Neural progenitor cell (in vitro differentiated cells): ENCODE measurements around the gene ATP11A. TPM values are rescaled to one million over a fixed set of nuclear protein-coding genes. Genes with fewer than 3 reads are reported as not detected.

Source experiments
- DNase-seq: peaks from one replicate; pipeline ENCODE4 v3.0.0-alpha.2; 2016; ENCODE audit warnings: low spot score
- H2AFZ ChIP-seq: fragments of 200-600 bp; sonication (generic); replicated peaks from 2 replicates; pipeline ENCODE4 v1.6.1; 2016; ENCODE audit warnings: antibody characterized with exemption
- H3F3A ChIP-seq: fragments of 200-600 bp; sonication (generic); 2 replicates; pipeline ENCODE4 v1.6.1; 2016; ENCODE audit warnings: antibody characterized with exemption, low read depth
- H3K27ac ChIP-seq: fragments of 200-600 bp; sonication (generic); 2 replicates; pipeline ENCODE4 v1.5.1; 2016; ENCODE audit warnings: mild to moderate bottlenecking
- H3K27me3 ChIP-seq: fragments of 200-600 bp; sonication (generic); 2 replicates; pipeline ENCODE4 v1.6.1; 2016; ENCODE audit warnings: mild to moderate bottlenecking, moderate library complexity
- H3K36me3 ChIP-seq: fragments of 200-600 bp; sonication (generic); 2 replicates; pipeline ENCODE4 v1.5.1; 2016
- H3K4me1 ChIP-seq: fragments of 200-600 bp; sonication (generic); 2 replicates; pipeline ENCODE4 v1.6.1; 2016; ENCODE audit warnings: mixed run types
- H3K4me2 ChIP-seq: fragments of 200-600 bp; sonication (generic); 2 replicates; pipeline ENCODE4 v1.6.1; 2016
- H3K4me3 ChIP-seq: fragments of 200-600 bp; sonication (generic); 2 replicates; pipeline ENCODE4 v1.5.1; 2016
- H3K79me2 ChIP-seq: fragments of 200-600 bp; sonication (generic); 2 replicates; pipeline ENCODE4 v1.6.1; 2016; ENCODE audit warnings: low read depth
- H3K9ac ChIP-seq: fragments of 200-600 bp; sonication (generic); 2 replicates; pipeline ENCODE4 v1.6.1; 2016
- H3K9me3 ChIP-seq: fragments of 200-600 bp; sonication (generic); 2 replicates; pipeline ENCODE4 v1.5.1; 2016; ENCODE audit warnings: low read depth
- H4K20me1 ChIP-seq: fragments of 200-600 bp; sonication (generic); 2 replicates; pipeline ENCODE4 v1.6.1; 2016; ENCODE audit warnings: low read depth
- H3K27ac Mint-ChIP-seq: 3 replicates; pipeline ENCODE4 v1.8.0; 2021; ENCODE audit warnings: mixed read lengths
- H3K27me3 Mint-ChIP-seq: 2 replicates; pipeline ENCODE4 v1.8.0; 2022; ENCODE audit warnings: low read depth, mild to moderate bottlenecking, inconsistent platforms, moderate library complexity, mixed read lengths; ENCODE audit not compliant: insufficient read depth
- H3K36me3 Mint-ChIP-seq: 3 replicates; pipeline ENCODE4 v1.8.0; 2021; ENCODE audit warnings: mixed read lengths
- H3K4me1 Mint-ChIP-seq: 3 replicates; pipeline ENCODE4 v1.8.0; 2021; ENCODE audit warnings: mixed read lengths
- H3K4me3 Mint-ChIP-seq: 3 replicates; pipeline ENCODE4 v1.8.0; 2021; ENCODE audit warnings: mild to moderate bottlenecking, moderate library complexity, mixed read lengths
- H3K9me3 Mint-ChIP-seq: 3 replicates; pipeline ENCODE4 v1.8.0; 2020; ENCODE audit warnings: mixed read lengths
- EZH2 ChIP-seq: fragments of 200-600 bp; sonication (generic); IDR thresholded peaks from 2 replicates; pipeline ENCODE4 v1.6.1; 2017; ENCODE audit warnings: antibody characterized with exemption, mild to moderate bottlenecking, moderate library complexity
- EZH2phosphoT487 ChIP-seq: fragments of 200-600 bp; sonication (generic); IDR thresholded peaks from 2 replicates; pipeline ENCODE4 v1.6.1; 2017; ENCODE audit warnings: antibody characterized with exemption
- total RNA-seq: library from RNA; depleted of rRNA; stranded (reverse); fragments of >200 nt; gene quantifications from 2 replicates; pipeline ENCODE4 v1.2.3, GENCODE V29; 2015; ENCODE audit warnings: low replicate concordance
- TF ChIP-seq, protein P1 (sequence below): fragments of 200-600 bp; sonication (generic); IDR thresholded peaks from 2 replicates; pipeline ENCODE4 v1.5.1; 2017; ENCODE audit warnings: antibody characterized with exemption, mild to moderate bottlenecking

Gene ATP11A
- total RNA-seq, 1 donor from 2014 or later, result 12.6 TPM

GRCh38 chr13:112753833-112754232, 64.0 kb downstream of the ATP11A start:
- Histone ChIP-seq H3K4me3 (no peak overlapping the region), H2AFZ (no peak overlapping the region), H3K36me3 (no peaks in the 10 kb centered on the region), H3K27ac (no peak overlapping the region), H3K79me2 (peaks cover 43% of the 10 kb centered on the region), H3K4me1 (peaks cover 17% of the 10 kb centered on the region), H4K20me1 (peaks cover 5% of the 10 kb centered on the region), H3K27me3 (no peaks in the 10 kb centered on the region), H3F3A (peaks cover 15% of the 10 kb centered on the region), H3K9ac (no peak overlapping the region), H3K9me3 (no peaks in the 10 kb centered on the region), H3K4me2 (no peak overlapping the region)
- peaks cover 51% of the 10 kb centered on the region for H3K4me1 Mint-ChIP-seq
- no peak for DNase-seq
- peaks cover 7% of the 10 kb centered on the region for H3K9me3 Mint-ChIP-seq
- H3K27me3 Mint-ChIP-seq, result peaks cover 7% of the 10 kb centered on the region
- peaks cover 13% of the 10 kb centered on the region for H3K36me3 Mint-ChIP-seq
- TF ChIP-seq, protein P1, sequence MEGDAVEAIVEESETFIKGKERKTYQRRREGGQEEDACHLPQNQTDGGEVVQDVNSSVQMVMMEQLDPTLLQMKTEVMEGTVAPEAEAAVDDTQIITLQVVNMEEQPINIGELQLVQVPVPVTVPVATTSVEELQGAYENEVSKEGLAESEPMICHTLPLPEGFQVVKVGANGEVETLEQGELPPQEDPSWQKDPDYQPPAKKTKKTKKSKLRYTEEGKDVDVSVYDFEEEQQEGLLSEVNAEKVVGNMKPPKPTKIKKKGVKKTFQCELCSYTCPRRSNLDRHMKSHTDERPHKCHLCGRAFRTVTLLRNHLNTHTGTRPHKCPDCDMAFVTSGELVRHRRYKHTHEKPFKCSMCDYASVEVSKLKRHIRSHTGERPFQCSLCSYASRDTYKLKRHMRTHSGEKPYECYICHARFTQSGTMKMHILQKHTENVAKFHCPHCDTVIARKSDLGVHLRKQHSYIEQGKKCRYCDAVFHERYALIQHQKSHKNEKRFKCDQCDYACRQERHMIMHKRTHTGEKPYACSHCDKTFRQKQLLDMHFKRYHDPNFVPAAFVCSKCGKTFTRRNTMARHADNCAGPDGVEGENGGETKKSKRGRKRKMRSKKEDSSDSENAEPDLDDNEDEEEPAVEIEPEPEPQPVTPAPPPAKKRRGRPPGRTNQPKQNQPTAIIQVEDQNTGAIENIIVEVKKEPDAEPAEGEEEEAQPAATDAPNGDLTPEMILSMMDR, result no peak
- TF ChIP-seq EZH2, result no peak
- TF ChIP-seq EZH2phosphoT487, result no peak
- no peak overlapping the region for H3K4me3 Mint-ChIP-seq
- H3K27ac Mint-ChIP-seq, result no peak overlapping the region

DNA sequence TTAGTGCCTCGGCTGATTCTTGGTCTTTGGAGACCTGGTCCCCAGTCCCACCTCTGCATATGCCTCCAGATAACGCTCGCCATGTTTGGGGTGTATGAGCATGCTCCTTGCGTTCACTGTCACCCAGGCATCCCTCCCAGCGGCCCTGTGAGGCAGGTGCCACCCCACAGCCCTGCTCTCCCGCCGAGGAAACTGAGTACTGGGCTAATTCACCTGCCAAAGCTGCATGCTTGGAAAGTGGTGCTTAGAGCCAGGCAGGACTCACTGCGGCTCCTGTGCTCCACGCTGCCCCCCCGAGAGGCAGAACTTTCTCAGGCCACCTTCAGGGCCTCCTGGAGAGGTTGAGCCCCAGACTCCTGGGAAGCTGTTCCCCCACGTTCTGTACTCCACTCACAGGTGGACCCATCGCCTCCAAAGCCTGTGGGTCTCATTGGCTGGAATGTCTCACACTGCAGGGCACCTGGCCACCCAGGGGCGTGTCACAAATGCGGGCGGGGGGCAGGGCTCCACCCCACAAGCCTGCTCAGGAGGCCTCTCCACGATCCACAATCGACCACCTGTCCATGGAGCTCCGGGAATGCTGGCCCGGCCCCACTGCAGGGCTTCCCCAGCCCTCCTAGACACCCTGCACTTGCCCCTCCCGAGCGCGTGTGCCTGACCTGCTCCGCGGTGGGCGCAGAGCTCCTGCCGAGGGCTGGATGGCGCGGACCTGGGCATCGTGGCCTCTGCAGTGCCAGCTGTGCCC, 64.6 kb downstream of the ATP11A start:
- Mint-ChIP-seq H3K9me3 (peaks cover 9% of the 10 kb centered on the region), H3K27me3 (peaks cover 7% of the 10 kb centered on the region), H3K27ac (no peak overlapping the region), H3K36me3 (peaks cover 16% of the 10 kb centered on the region), H3K4me3 (no peak overlapping the region), H3K4me1 (peaks cover 53% of the 10 kb centered on the region)
- TF ChIP-seq, protein P1, result no peak
- TF ChIP-seq EZH2, result no peak
- TF ChIP-seq EZH2phosphoT487, result no peak
- no peaks in the 10 kb centered on the region for H3K36me3 ChIP-seq
- peaks cover 17% of the 10 kb centered on the region for H3K4me1 ChIP-seq
- H3K4me3 ChIP-seq, result no peak overlapping the region
- H3K27me3 ChIP-seq, result no peaks in the 10 kb centered on the region
- no peak for DNase-seq
- no peak overlapping the region for H3K27ac ChIP-seq
- H4K20me1 ChIP-seq, result peaks cover 5% of the 10 kb centered on the region
- H2AFZ ChIP-seq, result no peak overlapping the region
- peaks cover 15% of the 10 kb centered on the region for H3F3A ChIP-seq
- no peak overlapping the region for H3K4me2 ChIP-seq
- H3K79me2 ChIP-seq, result peaks cover 46% of the 10 kb centered on the region
- no peak overlapping the region for H3K9ac ChIP-seq
- no peaks in the 10 kb centered on the region for H3K9me3 ChIP-seq

DNA sequence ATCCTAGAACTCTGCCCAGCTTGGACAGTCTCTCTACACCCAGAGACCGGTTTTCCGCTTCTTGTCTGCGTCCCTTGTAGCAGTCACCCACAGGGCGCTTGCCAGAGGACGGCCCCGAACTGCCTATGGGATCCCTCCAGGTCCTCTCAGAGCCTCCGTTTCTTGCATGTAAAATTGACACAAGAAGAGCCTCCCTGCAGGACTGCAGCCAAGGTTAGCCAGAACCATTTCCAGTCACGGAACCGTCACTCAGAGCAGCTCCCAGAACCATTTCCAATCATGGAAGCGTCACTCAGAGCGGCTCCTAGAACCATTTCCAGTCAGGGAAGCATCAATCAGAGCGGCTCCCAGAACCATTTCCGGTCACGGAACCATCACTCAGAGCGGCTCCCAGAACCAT, 65.5 kb downstream of the ATP11A start:
- no peak for DNase-seq
- Histone ChIP-seq H3K79me2 (peaks cover 47% of the 10 kb centered on the region), H4K20me1 (peaks cover 5% of the 10 kb centered on the region), H3K27me3 (no peaks in the 10 kb centered on the region), H3K36me3 (no peaks in the 10 kb centered on the region), H2AFZ (no peak overlapping the region), H3K4me1 (peaks cover 17% of the 10 kb centered on the region), H3K9ac (no peak overlapping the region), H3K4me3 (no peak overlapping the region), H3K9me3 (no peaks in the 10 kb centered on the region), H3K4me2 (no peak overlapping the region), H3K27ac (no peak overlapping the region), H3F3A (peaks cover 15% of the 10 kb centered on the region)
- TF ChIP-seq, protein P1, result no peak
- no peak for TF ChIP-seq EZH2phosphoT487
- no peak for TF ChIP-seq EZH2
- Mint-ChIP-seq H3K4me3 (no peak overlapping the region), H3K36me3 (peaks cover 21% of the 10 kb centered on the region), H3K27me3 (peaks cover 7% of the 10 kb centered on the region), H3K27ac (no peak overlapping the region), H3K4me1 (peaks cover 53% of the 10 kb centered on the region), H3K9me3 (peaks cover 9% of the 10 kb centered on the region)
